Lung (tissue), 12 donors: Measurements from ENCODE around the gene GDE1. TPM values are rescaled to one million over a fixed set of nuclear protein-coding genes. Genes with fewer than 3 reads are reported as not detected.
A peak's percentile ranks its signal among the peaks of the same experiment; 100 is the strongest.

Source experiments
- ATAC-seq: fragments of 200-7000 bp; cut with Tn5 transposase; one replicate; pipeline ENCODE4 v1.9.1; 2020; ENCODE audit warnings: moderate number of reproducible peaks; ENCODE audit not compliant: insufficient read depth, low FRiP score
- DNase-seq, 3 donors: peaks; one replicate each; pipeline ENCODE4 v3.0.0-alpha.2; 2013 to 2017
- H3K27ac ChIP-seq, 2 donors: one replicate each; pipeline ENCODE4 v1.5.1; 2013; ENCODE audit warnings: mild to moderate bottlenecking in 2 of 2, moderate library complexity in 2 of 2, control low read depth in 1 of 2, inconsistent platforms in 1 of 2, low read depth in 1 of 2, low read length in 1 of 2
- H3K27me3 ChIP-seq, 3 donors: one replicate each; pipeline ENCODE4 v1.5.1; 2013; ENCODE audit warnings: low read length in 2 of 3; ENCODE audit not compliant: control insufficient read depth in 3 of 3, insufficient read depth in 3 of 3
- H3K36me3 ChIP-seq, 4 donors: one replicate each; pipeline ENCODE4 v1.5.1; 2013; ENCODE audit warnings: low read length in 4 of 4, mild to moderate bottlenecking in 1 of 4, moderate library complexity in 1 of 4; ENCODE audit not compliant: control insufficient read depth in 4 of 4, insufficient read depth in 4 of 4
- H3K4me1 ChIP-seq, 5 donors: one replicate each; pipeline ENCODE4 v1.5.1; 2013; ENCODE audit warnings: low read length in 5 of 5, mild to moderate bottlenecking in 2 of 5, moderate library complexity in 1 of 5; ENCODE audit not compliant: control insufficient read depth in 5 of 5, insufficient read depth in 5 of 5
- H3K4me3 ChIP-seq: one replicate; pipeline ENCODE4 v1.5.1; 2013; ENCODE audit warnings: mild to moderate bottlenecking, control low read depth, moderate library complexity
- H3K9ac ChIP-seq, 2 donors: one replicate each; pipeline ENCODE4 v1.5.1; 2013; ENCODE audit warnings: low read length in 2 of 2, control low read depth in 1 of 2; ENCODE audit not compliant: insufficient read depth in 1 of 2
- H3K9me3 ChIP-seq, 4 donors: one replicate each; pipeline ENCODE4 v1.5.1; 2013; ENCODE audit warnings: low read length in 3 of 4, mild to moderate bottlenecking in 1 of 4, moderate library complexity in 1 of 4; ENCODE audit not compliant: control insufficient read depth in 4 of 4, insufficient read depth in 3 of 4
- CTCF ChIP-seq: IDR thresholded peaks from 2 replicates; pipeline ENCODE4 v1.5.1; 2012; ENCODE audit warnings: mild to moderate bottlenecking; ENCODE audit errors: control extremely low read depth, extremely low read depth
- WGBS, 2 donors: extraction: QIAGEN DNeasy Blood & Tissue Kit; methylation state at CpG; one replicate each; pipeline ENCODE4 v1.1.7; 2013; 5-methylcytosine and 5-hydroxymethylcytosine counted together
- polyA plus RNA-seq, 2 donors: library from polyadenylated mRNA; stranded (reverse); fragments of 200-250 nt; gene quantifications; one replicate each; pipeline ENCODE4 v1.2.1, GENCODE V29; 2013
- total RNA-seq, 2 donors: library from RNA; depleted of rRNA in 1 of 2; stranded (reverse); fragments of >200 nt in 1 of 2; gene quantifications; one replicate each; pipeline ENCODE4 v1.2.1, GENCODE V29; 2014 to 2021
- donor health status: control.
- donor health status: control.
- donor health status: Bipolar disorder and iron deficiency.
- donor health status: healthy.
- donor health status: DM: yes; HTN: yes; CAD: no.

GDE1 gene
- total and polyA plus RNA-seq, 4 donors: 38.7 to 74.9 (median 61.4) TPM

DNA sequence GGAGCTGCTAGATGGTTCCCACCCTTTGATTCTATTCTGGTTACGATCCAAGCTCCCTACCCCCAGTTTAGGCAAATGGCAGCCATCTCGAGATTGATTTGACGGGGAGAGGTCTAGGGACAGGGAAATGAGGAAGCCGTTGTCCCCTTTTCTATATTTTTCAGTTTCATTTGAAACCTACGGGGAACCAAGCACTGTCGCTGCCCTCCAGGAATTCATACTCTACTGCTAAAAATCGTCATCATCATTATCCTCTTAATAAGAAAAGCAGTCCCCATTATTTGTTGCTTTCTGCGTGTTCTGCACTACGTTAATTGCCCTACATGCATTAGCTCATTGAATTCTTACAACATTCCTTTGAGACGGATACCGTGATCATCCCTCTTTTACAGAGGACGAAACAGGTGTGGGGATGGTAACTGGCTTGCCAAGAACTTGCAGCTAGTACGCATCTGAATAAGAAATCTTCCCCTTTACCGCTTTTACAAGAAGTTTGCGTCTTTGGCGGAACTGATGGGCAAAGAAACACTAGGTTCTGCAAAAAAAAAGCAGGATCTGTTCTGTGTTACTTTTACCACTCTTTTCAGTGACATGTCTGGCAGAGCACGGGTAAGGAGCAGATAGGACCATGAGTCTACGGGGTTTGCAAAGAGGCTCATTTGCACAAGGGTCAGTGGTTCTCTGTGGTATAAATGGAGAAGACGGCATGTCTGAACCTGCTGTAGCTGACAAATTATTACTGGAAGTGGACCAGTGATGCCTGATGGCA, 2.9 kb upstream of the GDE1 start:
- H3K9ac ChIP-seq: peak overlapping the region; percentile 59 to 75
- peaks cover 0 to 40% (median 13%) of the 10 kb centered on the region in 5 donors for H3K4me1 ChIP-seq
- H3K9me3 ChIP-seq: no peaks in the 10 kb centered on the region
- H3K27ac ChIP-seq: peak overlapping the region in 1 of 2 donors; percentile 81
- DNase-seq (peak; percentile 28 to 57 (median 29)), ATAC-seq (no peak)
- 6 to 22% methylated on average over 19 of the region's 19 CpGs for WGBS, 2 donors
- peaks cover 4 to 14% (median 6%) of the 10 kb centered on the region in 4 donors for H3K36me3 ChIP-seq
- no peak for TF ChIP-seq CTCF
- no peaks in the 10 kb centered on the region for H3K27me3 ChIP-seq
- peak overlapping the region; percentile 93 for H3K4me3 ChIP-seq

- peak overlapping the region; percentile 59 to 75 for H3K9ac ChIP-seq
- H3K27ac ChIP-seq: peak overlapping the region in 1 of 2 donors; percentile 81
- peaks cover 0 to 40% (median 13%) of the 10 kb centered on the region in 5 donors for H3K4me1 ChIP-seq
- peak overlapping the region; percentile 93 for H3K4me3 ChIP-seq
- 0 to 1% methylated on average over 9 to 11 of the region's 11 CpGs for WGBS, 2 donors
- no peaks in the 10 kb centered on the region for H3K9me3 ChIP-seq
- DNase-seq (no peak), ATAC-seq (no peak)
- peaks cover 4 to 12% (median 6%) of the 10 kb centered on the region in 4 donors for H3K36me3 ChIP-seq
- H3K27me3 ChIP-seq: no peaks in the 10 kb centered on the region
- TF ChIP-seq CTCF: no peak
These were observed 2.4 kb upstream of the GDE1 start for GRCh38 chr16:19524356-19524615.

DNA sequence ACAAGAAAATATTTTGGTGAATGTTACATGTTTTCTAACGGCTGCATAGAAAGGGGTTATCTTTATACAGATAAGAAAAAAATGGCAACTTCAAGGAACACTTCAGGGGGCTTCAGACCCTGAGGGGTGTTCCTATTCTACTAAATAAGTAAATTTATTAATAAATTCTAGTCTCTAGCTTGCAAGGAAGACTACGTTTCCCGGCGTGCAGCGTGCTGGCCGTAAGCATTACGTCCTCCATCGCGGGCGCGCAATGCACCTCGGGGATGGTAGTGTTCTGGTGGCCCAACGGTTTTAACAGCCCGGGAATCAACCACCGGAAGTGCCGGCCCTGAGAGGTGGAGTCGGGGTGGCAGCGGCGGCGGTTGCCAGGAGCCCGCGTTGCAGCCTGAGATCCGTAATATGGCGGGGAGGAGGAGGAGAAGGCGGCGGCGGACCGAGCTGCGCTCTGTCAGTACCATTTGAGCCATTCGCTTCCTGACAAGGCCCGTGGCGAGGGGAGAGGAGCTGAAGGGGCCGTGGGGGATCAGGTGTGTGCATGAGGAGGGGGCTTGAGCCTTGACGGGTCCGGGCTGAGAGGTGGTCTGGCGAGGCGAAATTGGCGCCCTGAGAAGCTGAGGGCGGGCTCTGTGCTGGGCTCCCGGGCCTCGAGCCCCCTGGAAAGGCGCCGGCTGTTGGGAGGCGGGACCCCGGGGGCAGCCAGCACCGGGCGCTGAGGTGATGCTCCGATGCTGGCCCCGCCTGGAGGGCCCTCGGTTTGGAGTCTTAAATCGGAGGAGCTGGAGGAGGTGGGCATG, 1.9 kb upstream of the GDE1 start, which contains the start of gene CCP110:
CCP110 (plus strand) TSS at position 384 of the 797 bp plus-strand sequence. CDS start 3,940 bp downstream, outside the sequence.
- WGBS, 2 donors: 1 to 2% methylated on average over 49 to 51 of the region's 51 CpGs
- Histone ChIP-seq H3K4me1 (peaks cover 0 to 40% (median 13%) of the 10 kb centered on the region in 5 donors), H3K4me3 (peak within 1 kb of the TSS; percentile 93), H3K27me3 (no peaks in the 10 kb centered on the region), H3K9ac (peak within 1 kb of the TSS; percentile 59 to 75), H3K9me3 (no peaks in the 10 kb centered on the region), H3K36me3 (peaks cover 4 to 10% (median 5%) of the 10 kb centered on the region in 4 donors), H3K27ac (peak within 1 kb of the TSS; percentile 30 to 81)
- no peak for TF ChIP-seq CTCF
- DNase-seq (peak; percentile 97 to 98 (median 98)), ATAC-seq (peak; percentile 86)
